ENCODE measurements around the gene LRFN2.

Gene LRFN2

GRCh38 chr6:40588480-40588879, 1.3 kb upstream of the LRFN2 start:
- WGBS, 2 experiments (ENCODE audit: insufficient coverage in 2 of 2), result 78 to 96% methylated on average over 3 to 5 of the region's 7 CpGs
- Histone ChIP-seq H3K9me3 (ENCODE audit: control insufficient read depth, low read length) (no peaks in the 10 kb centered on the region), H3K4me1 (ENCODE audit: control insufficient read depth, insufficient read depth, low read length, poor library complexity, severe bottlenecking) (peaks cover 7% of the 10 kb centered on the region), H3K27ac (ENCODE audit: low read depth, low read length, severe bottlenecking) (no peak overlapping the region), H3K36me3 (ENCODE audit: control insufficient read depth, insufficient read depth, low read length) (no peaks in the 10 kb centered on the region), H3K4me3 (ENCODE audit: extremely low read depth, insufficient read depth, low read length, poor library complexity, severe bottlenecking) (no peak overlapping the region)

GRCh38 chr6:40588070-40588384, 863 bp upstream of the LRFN2 start:
- peaks cover 7% of the 10 kb centered on the region for H3K4me1 ChIP-seq (ENCODE audit: control insufficient read depth, insufficient read depth, low read length, poor library complexity, severe bottlenecking)
- H3K27ac ChIP-seq (ENCODE audit: low read depth, low read length, severe bottlenecking), result no peak overlapping the region
- no peaks in the 10 kb centered on the region for H3K36me3 ChIP-seq (ENCODE audit: control insufficient read depth, insufficient read depth, low read length)
- H3K4me3 ChIP-seq (ENCODE audit: extremely low read depth, insufficient read depth, low read length, poor library complexity, severe bottlenecking), result peak overlapping the region; percentile 47
- WGBS, 2 experiments (ENCODE audit: insufficient coverage in 2 of 2), result 31 to 40% methylated on average over 4 to 7 of the region's 11 CpGs
- no peaks in the 10 kb centered on the region for H3K9me3 ChIP-seq (ENCODE audit: control insufficient read depth, low read length)

- Histone ChIP-seq H3K9me3 (ENCODE audit: control insufficient read depth, low read length) (no peaks in the 10 kb centered on the region), H3K4me3 (ENCODE audit: extremely low read depth, insufficient read depth, low read length, poor library complexity, severe bottlenecking) (peak overlapping the region; percentile 47), H3K36me3 (ENCODE audit: control insufficient read depth, insufficient read depth, low read length) (no peaks in the 10 kb centered on the region), H3K4me1 (ENCODE audit: control insufficient read depth, insufficient read depth, low read length, poor library complexity, severe bottlenecking) (peaks cover 7% of the 10 kb centered on the region), H3K27ac (ENCODE audit: low read depth, low read length, severe bottlenecking) (no peak overlapping the region)
- 6 to 7% methylated on average over 36 to 49 of the region's 55 CpGs for WGBS, 2 experiments (ENCODE audit: insufficient coverage in 2 of 2)
These were observed 579 bp downstream of the LRFN2 start for GRCh38 chr6:40586369-40587201.

- H3K9me3 ChIP-seq (ENCODE audit: control insufficient read depth, low read length), result no peaks in the 10 kb centered on the region
- H3K27ac ChIP-seq (ENCODE audit: low read depth, low read length, severe bottlenecking), result no peak overlapping the region
- no peaks in the 10 kb centered on the region for H3K36me3 ChIP-seq (ENCODE audit: control insufficient read depth, insufficient read depth, low read length)
- 24 to 28% methylated on average over 7 to 8 of the region's 11 CpGs for WGBS, 2 experiments (ENCODE audit: insufficient coverage in 2 of 2)
- H3K4me1 ChIP-seq (ENCODE audit: control insufficient read depth, insufficient read depth, low read length, poor library complexity, severe bottlenecking), result peaks cover 7% of the 10 kb centered on the region
- H3K4me3 ChIP-seq (ENCODE audit: extremely low read depth, insufficient read depth, low read length, poor library complexity, severe bottlenecking), result no peak overlapping the region
These were observed 1.4 kb downstream of the LRFN2 start for GRCh38 chr6:40585651-40586269.

GRCh38 chr6:40585223-40585622, 1.9 kb downstream of the LRFN2 start:
- H3K9me3 ChIP-seq (ENCODE audit: control insufficient read depth, low read length), result no peaks in the 10 kb centered on the region
- H3K27ac ChIP-seq (ENCODE audit: low read depth, low read length, severe bottlenecking), result no peak overlapping the region
- H3K36me3 ChIP-seq (ENCODE audit: control insufficient read depth, insufficient read depth, low read length), result no peaks in the 10 kb centered on the region
- peaks cover 7% of the 10 kb centered on the region for H3K4me1 ChIP-seq (ENCODE audit: control insufficient read depth, insufficient read depth, low read length, poor library complexity, severe bottlenecking)
- H3K4me3 ChIP-seq (ENCODE audit: extremely low read depth, insufficient read depth, low read length, poor library complexity, severe bottlenecking), result no peak overlapping the region
- WGBS, 2 experiments (ENCODE audit: insufficient coverage in 2 of 2), result 0 to 16% methylated on average over 2 to 3 of the region's 4 CpGs

- Histone ChIP-seq H3K4me1 (ENCODE audit: control insufficient read depth, insufficient read depth, low read length, poor library complexity, severe bottlenecking) (peaks cover 7% of the 10 kb centered on the region), H3K36me3 (ENCODE audit: control insufficient read depth, insufficient read depth, low read length) (no peaks in the 10 kb centered on the region), H3K4me3 (ENCODE audit: extremely low read depth, insufficient read depth, low read length, poor library complexity, severe bottlenecking) (no peak overlapping the region), H3K27ac (ENCODE audit: low read depth, low read length, severe bottlenecking) (no peak overlapping the region), H3K9me3 (ENCODE audit: control insufficient read depth, low read length) (no peaks in the 10 kb centered on the region)
- 35 to 39% methylated on average over 2 of the region's 2 CpGs for WGBS, 2 experiments (ENCODE audit: insufficient coverage in 2 of 2)
These were observed 2.4 kb downstream of the LRFN2 start for GRCh38 chr6:40584741-40585140.

GRCh38 chr6:40583709-40584108, 3.5 kb downstream of the LRFN2 start:
- WGBS, 2 experiments (ENCODE audit: insufficient coverage in 2 of 2), result 100% methylated on average over 1 of the region's 3 CpGs; no CpG with 5 or more reads in 1 of the 2 experiments
- no peaks in the 10 kb centered on the region for H3K9me3 ChIP-seq (ENCODE audit: control insufficient read depth, low read length)
- no peaks in the 10 kb centered on the region for H3K36me3 ChIP-seq (ENCODE audit: control insufficient read depth, insufficient read depth, low read length)
- peaks cover 7% of the 10 kb centered on the region for H3K4me1 ChIP-seq (ENCODE audit: control insufficient read depth, insufficient read depth, low read length, poor library complexity, severe bottlenecking)
- no peak overlapping the region for H3K27ac ChIP-seq (ENCODE audit: low read depth, low read length, severe bottlenecking)
- H3K4me3 ChIP-seq (ENCODE audit: extremely low read depth, insufficient read depth, low read length, poor library complexity, severe bottlenecking), result no peak overlapping the region

- Histone ChIP-seq H3K27ac (ENCODE audit: low read depth, low read length, severe bottlenecking) (no peak overlapping the region), H3K36me3 (ENCODE audit: control insufficient read depth, insufficient read depth, low read length) (no peaks in the 10 kb centered on the region), H3K4me1 (ENCODE audit: control insufficient read depth, insufficient read depth, low read length, poor library complexity, severe bottlenecking) (peaks cover 7% of the 10 kb centered on the region), H3K9me3 (ENCODE audit: control insufficient read depth, low read length) (no peaks in the 10 kb centered on the region), H3K4me3 (ENCODE audit: extremely low read depth, insufficient read depth, low read length, poor library complexity, severe bottlenecking) (no peak overlapping the region)
- 96% methylated on average over 2 of the region's 3 CpGs; no CpG with 5 or more reads in 1 of the 2 experiments for WGBS, 2 experiments (ENCODE audit: insufficient coverage in 2 of 2)
These were observed 4.3 kb downstream of the LRFN2 start for GRCh38 chr6:40582892-40583291.

GRCh38 chr6:40579101-40579500, 8.1 kb downstream of the LRFN2 start:
- H3K27ac ChIP-seq (ENCODE audit: low read depth, low read length, severe bottlenecking), result no peak overlapping the region
- WGBS, 2 experiments (ENCODE audit: insufficient coverage in 2 of 2), result 93 to 100% methylated on average over 2 of the region's 3 CpGs
- H3K9me3 ChIP-seq (ENCODE audit: control insufficient read depth, low read length), result no peaks in the 10 kb centered on the region
- H3K4me3 ChIP-seq (ENCODE audit: extremely low read depth, insufficient read depth, low read length, poor library complexity, severe bottlenecking), result no peak overlapping the region
- H3K36me3 ChIP-seq (ENCODE audit: control insufficient read depth, insufficient read depth, low read length), result no peaks in the 10 kb centered on the region
- no peaks in the 10 kb centered on the region for H3K4me1 ChIP-seq (ENCODE audit: control insufficient read depth, insufficient read depth, low read length, poor library complexity, severe bottlenecking)

GRCh38 chr6:40577672-40578071, 9.5 kb downstream of the LRFN2 start:
- no peaks in the 10 kb centered on the region for H3K36me3 ChIP-seq (ENCODE audit: control insufficient read depth, insufficient read depth, low read length)
- H3K4me1 ChIP-seq (ENCODE audit: control insufficient read depth, insufficient read depth, low read length, poor library complexity, severe bottlenecking), result no peaks in the 10 kb centered on the region
- H3K4me3 ChIP-seq (ENCODE audit: extremely low read depth, insufficient read depth, low read length, poor library complexity, severe bottlenecking), result no peak overlapping the region
- H3K27ac ChIP-seq (ENCODE audit: low read depth, low read length, severe bottlenecking), result no peak overlapping the region
- H3K9me3 ChIP-seq (ENCODE audit: control insufficient read depth, low read length), result no peaks in the 10 kb centered on the region
- 92 to 93% methylated on average over 2 of the region's 4 CpGs for WGBS, 2 experiments (ENCODE audit: insufficient coverage in 2 of 2)

GRCh38 chr6:40573221-40573620, 13.9 kb downstream of the LRFN2 start:
- WGBS, 2 experiments (ENCODE audit: insufficient coverage in 2 of 2), result 89 to 92% methylated on average over 4 of the region's 5 CpGs
- no peaks in the 10 kb centered on the region for H3K36me3 ChIP-seq (ENCODE audit: control insufficient read depth, insufficient read depth, low read length)
- peaks cover 4% of the 10 kb centered on the region for H3K4me1 ChIP-seq (ENCODE audit: control insufficient read depth, insufficient read depth, low read length, poor library complexity, severe bottlenecking)
- no peak overlapping the region for H3K27ac ChIP-seq (ENCODE audit: low read depth, low read length, severe bottlenecking)
- H3K9me3 ChIP-seq (ENCODE audit: control insufficient read depth, low read length), result no peaks in the 10 kb centered on the region
- H3K4me3 ChIP-seq (ENCODE audit: extremely low read depth, insufficient read depth, low read length, poor library complexity, severe bottlenecking), result no peak overlapping the region
